EH (cell line): ENCODE measurements around the gene GPR108.
"Not testable (repeated sequence)": the region's sequence is repeated elsewhere in the genome, so short reads cannot be mapped to it uniquely, and the experiment has no call there.

Source experiments
- DNase-seq: peaks from one replicate; pipeline ENCODE4 v3.0.0-alpha.2; 2015; ENCODE audit warnings: low read depth

Gene GPR108

DNA sequence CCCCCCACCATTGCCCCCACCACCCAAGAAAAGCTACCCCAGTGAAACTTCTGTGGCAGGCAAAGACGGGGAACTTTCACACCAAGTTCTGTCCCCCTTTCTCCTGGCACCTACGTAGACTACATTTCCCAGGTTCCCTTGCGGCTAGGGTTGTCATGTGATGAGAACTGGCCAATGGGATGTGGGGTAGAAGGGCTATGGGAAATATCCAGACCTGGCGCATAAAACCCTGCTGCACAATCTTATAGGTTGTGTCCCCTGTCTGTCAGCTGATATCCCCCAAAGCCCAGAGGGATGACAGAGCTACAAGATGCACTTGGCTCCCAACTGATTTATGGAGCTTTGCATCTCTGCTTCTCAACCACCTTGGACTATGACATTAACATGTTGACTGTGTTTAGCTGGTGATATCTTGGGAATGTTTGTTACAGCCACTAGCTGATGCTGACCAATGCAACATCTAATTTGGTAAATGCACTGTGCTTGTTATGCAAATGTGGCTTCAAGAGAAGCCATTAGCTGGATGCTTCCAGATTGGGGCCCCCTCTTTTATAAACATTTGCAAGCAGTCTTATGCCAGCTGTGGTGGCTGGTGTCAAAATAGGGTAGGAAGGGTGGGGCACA, 23.8 kb upstream of the GPR108 start:
- DNase-seq, result no peak

DNA sequence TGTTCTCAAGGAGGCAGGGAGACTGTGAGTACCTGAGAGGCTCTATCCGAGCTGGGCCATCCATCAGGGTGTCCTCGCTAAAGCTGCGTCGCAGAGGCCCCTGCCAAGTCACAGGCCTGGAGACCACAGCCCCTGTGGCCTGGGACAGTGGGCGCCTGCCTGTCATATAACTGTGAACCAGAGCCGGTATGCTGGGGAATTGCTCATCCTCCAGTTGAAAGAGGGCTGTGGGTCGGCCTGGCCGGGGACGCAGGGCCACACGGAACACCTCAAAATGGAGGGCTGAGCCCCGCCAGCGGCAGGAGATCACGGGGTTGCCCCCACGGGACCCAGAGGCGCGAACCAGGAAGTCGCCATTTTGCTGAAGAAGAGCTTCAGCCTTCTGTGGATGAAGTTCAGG, 23.2 kb upstream of the GPR108 start:
- DNase-seq, result no peak

DNA sequence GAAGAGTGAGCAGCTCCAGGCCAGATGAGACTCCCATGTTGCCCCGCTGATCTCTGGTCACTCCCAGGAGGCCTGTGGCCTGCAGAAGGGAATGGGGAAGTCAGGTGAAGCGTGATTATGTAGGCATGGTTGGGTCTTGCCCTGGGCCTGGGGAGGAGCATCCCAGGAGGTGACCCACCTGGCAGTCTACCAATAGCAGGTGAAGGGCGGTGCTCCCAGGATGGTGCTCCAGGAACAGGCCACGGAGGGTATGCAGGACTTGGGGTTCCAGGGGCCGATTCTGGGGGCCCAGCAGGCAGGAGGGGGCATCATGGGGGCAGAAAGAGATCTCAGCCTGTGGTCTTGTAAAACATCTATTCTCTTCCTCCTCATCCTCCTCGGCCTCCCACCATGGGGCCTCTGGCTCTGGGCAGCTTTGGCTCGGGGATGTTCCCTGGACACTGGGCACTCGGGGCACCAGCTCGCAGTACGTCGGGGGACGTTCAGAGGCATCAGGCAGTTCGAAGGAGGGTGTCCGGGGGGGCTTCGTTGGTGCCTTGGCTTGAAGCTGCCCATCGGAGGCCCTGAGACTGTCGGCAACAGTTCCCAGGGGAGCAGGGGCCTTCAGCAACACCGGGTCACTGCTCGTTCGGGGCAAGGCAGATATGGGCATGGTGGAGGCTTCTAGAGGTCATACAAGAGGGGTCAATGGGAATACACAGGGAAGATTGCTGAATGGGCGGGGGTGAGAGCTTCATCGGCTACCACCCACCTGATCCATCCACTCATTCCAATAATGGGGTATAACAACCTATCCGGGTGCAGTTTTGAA, 17.5 kb upstream of the GPR108 start:
- DNase-seq, result no peak

DNA sequence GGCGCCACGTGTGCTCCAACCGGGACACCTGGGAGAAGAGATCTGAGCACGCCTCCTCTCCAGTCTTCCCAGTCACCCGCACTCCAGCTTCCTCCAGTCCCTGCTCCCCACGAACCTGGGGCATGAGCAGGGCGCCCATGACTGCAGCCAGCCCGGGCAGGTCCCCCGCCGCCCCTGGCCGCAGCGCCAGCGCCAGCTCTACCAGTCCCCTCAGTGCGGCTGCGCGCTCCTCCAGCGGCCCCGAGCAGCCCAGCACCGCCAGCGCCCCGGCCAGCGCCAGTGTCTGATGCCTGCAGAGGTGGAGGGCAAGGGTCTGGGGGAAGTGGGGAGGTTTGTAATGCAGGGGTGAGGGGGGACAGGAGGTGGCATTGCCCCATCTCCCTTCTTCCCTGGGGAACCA, 16.8 kb upstream of the GPR108 start:
- no peak for DNase-seq

DNA sequence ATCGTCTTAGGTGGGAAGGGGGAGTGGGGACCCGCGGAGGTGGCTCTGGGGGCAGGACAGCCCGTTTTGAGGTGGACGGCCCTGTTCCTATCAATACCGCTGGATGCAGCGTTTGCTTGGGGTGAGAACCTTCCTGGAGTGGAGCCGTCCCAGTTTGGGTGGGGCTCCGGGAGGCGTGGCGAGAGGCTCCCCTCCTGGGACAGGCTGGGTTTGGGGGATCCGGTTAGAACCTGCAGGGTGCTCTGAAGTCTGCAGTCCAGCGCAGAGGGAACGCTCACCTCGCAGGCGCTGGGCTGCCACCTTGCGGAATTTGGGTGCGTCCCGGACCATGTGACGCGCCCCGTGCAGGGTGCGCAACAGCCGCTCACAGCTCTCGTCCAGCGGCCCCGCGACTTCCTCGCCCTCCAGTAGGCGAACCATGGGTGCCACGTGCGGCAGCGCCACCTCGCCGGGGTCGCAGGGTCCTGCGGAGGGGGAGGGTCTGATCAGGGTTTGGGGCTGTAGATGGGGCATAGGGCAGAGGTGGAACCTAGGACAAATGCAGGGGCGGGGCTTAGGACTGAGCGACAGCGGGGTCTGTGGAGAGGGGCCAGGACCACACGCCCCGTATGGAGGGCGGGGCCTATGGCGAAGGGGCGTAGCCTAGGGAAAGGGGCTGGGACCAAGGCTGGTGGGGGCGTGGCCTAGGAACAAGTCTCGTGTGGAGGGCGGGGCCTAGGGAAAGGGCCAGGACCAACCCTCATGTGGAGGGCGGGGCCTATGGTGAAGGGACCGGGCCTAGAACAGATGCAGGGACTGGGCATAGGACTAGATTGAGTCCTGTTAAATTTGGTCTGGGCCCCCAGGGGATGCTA, 16.0 kb upstream of the GPR108 start:
- DNase-seq, result peak; percentile 77

DNA sequence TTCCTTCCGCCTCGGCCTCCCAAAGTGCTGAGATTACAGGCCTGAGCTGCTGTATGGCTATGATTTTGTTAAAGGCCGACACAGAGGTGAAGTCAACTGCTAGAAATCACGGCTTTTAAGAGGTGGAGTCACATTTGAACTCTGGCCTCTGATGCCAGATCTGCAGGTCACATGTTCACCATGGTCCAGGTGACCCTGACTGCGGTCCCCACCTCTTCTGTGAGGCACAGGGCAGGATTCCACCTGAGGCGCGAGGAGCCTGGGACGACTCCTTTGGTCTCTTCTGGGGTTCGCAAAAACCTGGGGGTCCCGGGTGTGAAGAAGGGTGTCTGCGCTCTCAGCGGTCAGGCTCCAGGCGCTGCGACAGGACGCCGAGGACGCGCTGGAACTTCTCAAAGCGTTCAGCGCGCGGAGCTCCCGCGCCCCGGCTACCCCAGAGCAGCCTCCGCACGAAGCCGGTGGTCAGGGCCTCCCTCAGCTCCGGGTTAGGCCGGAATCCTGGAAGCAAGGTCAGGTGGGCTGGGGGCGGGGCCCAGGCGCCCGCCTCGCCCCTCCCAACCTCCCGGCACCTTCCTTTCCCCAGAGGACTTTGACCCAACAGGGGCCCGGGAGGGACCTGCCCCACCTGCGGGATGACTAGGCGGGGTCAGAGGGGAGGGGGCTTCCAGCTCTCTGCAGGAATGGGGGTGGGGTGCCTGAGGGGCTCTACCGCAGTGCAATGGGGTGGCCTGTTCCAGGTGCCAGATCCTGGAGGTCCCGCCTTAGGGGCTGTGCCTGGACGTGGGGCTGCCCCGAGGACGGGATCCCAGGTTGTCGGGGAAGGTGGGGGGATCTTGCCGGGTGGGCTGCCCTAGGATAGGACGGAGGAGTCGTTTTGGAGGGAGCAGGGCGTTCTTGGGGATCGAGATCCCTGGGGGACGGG, 15.1 kb upstream of the GPR108 start:
- DNase-seq, result no peak

DNA sequence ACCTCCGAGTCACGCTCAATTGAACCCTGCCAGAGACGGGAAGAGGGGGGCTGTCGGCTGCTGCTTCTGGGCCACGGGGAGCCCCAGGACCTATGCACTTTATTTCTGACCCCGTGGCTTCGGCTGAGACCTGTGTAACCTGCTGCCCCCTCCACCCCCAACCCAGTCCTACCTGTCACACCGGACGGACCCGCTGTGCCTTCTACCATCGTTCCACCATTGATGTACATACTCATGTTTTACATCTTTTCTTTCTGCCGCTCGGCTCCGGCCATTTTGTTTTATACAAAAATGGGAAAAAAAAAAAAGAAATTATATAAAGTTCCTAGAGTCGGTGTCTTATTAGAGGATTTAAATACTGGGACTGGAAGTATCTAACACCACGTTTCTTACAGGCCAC, 13.8 kb upstream of the GPR108 start:
- no peak for DNase-seq

DNA sequence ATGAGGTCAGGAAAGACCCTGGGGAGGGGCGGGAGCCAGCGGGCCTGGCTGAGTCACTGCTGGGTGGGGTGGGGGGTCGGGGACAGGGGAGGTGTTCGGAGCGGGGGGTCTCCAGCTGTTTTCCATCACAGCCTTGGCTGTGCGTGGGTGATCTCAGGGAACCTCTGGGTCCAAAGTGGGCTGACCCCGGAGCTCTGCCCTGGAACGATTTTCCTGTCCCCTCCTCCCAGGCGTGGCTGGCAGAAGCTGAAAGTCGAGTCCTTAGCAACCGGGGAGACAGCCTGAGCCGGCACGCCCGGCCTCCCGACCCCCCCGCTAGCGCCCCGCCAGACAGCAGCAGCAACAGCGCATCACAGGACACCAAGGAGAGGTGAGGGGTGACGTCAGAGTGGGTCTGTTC, 12.7 kb upstream of the GPR108 start:
- no peak for DNase-seq

DNA sequence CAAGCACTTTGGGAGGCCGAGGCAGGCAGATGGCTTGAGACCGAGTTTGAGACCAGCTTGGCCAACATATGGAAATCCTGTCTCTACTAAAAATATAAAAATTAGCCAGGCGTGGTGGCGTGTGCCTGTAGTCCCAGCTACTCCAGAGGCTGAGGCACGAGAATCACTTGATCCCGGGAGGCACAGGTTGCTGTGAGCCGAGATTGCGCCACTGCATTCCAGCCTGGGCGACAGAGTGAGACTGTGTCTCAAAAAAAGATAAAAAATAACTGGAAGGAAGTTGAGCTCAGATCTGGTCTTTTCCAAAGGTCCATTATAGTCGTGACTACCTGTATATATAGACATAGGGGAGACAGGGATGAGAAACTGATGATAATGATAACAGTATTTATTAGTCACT, 11.2 kb upstream of the GPR108 start:
- DNase-seq, result not testable (repeated sequence)

DNA sequence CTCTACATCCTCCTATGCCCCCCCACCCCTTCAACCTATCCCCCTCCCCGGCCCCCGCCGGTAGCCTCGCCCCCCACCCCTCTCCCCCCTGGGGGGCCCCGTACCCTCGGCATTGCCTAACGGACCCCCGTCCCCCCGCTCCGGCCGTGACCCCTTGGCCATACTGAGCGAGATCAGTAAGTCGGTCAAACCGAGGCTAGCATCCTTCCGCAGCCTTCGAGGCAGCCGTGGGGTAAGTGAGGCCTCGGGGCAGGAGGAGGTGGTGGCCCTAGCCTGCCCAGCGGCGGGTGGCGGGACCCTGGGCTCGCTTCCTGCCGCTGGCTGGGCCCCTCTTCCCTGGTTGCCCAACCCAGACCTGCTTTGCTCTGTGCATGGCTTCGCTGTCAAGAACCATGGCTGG, 8.6 kb upstream of the GPR108 start:
- no peak for DNase-seq

DNA sequence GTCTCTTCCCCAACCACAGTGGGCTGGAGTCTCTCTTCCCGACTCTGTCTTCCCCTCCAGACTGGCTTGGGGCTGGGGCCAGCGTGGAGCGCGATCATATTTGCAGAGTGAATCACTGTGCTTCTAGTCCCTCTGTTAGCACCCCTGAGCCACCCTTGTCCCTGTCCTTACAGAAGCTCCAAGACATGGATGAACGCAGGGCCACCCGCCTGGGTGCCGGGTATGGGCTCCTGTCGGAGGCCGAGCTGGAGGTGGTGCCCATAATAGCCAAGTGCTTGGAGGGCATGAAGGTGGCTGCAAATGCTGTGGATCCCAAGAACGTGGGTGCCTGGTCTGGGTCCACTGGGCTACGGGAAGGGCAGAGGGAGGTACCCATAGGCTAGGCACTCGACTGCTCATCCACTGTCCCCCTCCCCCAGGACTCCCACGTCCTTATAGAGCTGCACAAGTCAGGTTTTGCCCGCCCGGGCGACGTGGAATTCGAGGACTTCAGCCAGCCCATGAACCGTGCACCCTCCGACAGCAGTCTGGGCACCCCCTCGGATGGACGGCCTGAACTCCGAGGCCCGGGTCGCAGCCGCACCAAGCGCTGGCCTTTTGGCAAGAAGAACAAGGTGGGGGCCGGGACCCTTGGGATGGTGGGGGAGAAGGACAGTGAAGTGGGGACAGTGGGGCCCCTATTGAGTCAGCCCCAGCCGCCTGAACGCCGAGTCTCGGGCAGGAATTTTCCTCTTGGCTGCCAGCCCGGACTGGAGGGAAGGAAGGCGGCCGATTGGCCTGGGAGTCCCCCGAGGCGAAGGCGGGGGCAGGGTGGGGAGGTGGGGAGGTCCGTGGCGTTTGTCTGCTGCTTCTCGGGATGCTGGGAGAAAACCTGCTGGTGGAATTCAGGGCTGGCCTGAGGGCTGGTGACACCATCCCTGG, 7.3 kb upstream of the GPR108 start:
- peak; percentile 96 for DNase-seq

DNA sequence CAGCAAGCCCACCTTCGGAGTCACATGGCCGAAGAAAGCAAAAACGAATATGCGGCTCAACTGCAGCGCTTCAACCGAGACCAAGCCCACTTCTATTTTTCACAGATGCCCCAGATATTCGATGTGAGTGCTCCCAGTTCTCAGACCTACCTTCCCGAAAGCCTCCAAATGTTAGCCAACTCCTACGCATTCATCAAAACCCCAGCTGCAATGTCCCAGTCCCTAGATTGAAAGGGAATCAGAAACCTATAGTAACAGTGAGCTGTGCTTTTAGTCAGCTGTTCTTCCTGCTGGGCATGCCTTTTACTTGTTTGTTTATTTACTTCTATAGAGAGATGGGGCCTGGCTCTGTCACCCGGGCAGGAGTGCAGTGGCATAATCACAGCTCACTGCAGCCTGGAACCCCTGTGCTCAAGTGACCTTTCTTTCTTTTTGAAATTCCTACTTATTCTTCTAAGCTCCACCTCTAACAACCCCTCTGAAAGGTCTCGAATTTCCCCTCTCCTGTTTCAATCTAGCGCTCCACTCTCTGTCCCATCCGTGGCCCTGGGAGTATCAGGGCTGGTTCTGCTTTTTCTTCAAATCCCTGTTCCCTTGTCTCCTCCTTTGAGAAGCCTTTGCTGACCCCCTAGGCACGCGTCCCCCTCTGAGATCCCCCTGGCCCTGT, 6.5 kb upstream of the GPR108 start:
- no peak for DNase-seq

DNA sequence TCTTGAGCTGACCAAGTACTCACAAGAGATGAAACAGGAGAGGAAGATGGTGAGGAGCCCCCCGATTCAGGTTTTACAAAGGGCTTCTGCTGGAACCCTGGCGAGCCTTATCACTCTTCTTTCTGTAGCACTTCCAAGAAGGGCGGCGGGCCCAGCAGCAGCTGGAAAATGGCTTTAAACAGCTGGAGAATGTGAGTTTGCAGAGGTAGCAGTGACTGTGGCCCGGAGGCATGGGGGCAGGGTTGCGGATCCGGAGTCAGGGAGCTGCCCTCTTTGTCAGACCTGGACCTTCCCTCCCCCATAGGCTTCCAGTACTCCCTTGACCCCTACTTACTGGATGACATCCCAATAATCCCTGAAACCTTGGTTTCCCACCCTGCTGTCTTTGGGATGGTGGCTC, 5.7 kb upstream of the GPR108 start:
- no peak for DNase-seq

DNA sequence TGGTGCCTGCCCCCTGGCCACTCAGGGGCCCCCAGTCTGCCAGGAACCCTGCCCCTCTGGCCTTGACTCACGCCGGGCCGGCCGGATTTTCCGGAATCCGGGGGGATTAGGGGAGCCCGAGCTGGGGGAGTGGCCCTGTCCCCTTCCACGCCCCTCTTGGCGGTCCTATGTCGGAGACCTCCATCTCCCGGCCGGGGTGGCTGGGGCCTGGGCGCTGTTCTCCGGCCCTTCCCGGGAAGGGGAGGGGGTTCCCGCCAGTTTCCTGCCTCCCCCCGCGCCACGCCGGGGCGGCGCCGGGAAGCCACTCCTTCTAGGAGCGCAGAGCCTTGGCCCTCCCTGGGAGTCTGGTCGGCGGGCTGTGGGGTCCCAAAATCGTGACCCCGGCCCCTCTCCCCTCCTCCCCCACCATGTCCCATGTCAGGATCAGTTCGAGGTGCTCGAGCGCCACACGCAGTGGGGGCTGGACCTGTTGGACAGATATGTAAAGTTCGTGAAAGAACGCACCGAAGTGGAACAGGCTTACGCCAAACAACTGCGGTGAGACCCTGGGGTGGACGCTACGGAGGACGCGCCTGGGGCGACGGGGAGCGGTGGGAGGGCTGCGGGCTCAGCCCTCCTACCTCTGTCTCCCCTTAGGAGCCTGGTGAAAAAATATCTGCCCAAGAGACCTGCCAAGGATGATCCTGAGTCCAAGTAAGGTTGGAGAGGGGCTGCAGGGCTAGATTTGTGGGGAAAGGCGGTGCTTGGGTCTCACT, 3.4 kb upstream of the GPR108 start:
- peak; percentile 50 for DNase-seq

DNA sequence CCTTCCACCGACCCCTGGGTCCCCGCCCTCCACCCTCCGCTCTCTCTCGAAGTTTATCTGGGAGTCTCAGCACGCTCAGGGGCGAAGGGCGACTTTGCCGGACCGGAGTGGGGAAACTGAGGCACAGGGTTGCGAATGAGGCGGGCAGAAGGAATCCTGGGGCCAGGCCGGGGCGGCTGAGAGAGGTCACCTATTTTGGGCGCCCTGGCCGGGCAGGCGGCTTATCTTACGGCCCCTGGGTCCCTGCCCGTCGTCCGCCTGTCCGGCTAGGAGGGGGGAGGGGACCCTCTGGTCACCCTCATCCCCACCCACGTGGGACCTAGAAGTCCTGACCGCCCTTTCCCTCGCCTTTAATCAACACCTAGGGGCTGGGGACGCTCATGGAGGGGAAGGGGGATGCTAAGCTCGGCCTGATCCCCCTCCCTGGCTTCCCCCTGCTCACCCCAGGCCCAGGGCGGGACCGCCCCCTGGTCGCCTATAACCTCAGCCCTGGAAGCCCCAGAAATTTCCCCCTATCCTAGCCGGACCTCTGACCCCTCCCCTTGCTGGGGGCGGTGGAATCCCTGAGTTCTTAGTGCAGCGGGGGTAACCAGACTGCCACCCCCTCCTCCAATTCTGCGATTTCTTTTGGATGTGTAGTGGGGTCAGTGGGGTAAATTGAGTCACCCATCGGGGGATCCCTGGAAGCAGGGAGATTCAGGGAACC, 2.7 kb upstream of the GPR108 start:
- DNase-seq, result peak; percentile 48

DNA sequence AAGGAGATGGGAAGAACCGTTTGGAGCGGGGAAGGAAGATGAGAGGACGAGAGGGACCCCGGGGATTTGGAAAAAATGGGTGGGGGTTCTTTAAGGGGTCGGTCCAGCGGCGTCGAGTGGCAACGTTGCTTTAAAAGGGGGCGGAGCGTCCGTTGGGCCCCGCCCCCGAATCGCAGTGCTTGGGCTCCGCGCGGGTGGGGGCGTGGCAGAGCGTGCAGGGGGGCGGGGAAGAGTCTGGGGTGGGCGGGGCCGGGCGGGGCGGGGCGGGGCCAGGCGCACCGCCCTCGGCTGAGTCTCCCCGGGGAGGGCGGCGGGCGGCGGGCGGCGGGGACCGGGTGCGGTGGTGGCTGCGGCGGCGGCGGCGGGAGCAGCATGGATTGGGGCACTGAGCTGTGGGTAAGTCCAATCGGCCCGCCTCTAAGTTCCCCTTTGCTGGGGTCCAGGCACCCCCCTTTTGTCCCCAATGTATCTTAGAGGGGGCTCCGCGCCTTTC, 2.1 kb upstream of the GPR108 start, which contains the start of gene TRIP10:
TSS of gene TRIP10 (plus strand) at position 291 of the 493 bp plus-strand sequence. CDS start at position 373, 82 bp downstream.
- peak; percentile 82 for DNase-seq

DNA sequence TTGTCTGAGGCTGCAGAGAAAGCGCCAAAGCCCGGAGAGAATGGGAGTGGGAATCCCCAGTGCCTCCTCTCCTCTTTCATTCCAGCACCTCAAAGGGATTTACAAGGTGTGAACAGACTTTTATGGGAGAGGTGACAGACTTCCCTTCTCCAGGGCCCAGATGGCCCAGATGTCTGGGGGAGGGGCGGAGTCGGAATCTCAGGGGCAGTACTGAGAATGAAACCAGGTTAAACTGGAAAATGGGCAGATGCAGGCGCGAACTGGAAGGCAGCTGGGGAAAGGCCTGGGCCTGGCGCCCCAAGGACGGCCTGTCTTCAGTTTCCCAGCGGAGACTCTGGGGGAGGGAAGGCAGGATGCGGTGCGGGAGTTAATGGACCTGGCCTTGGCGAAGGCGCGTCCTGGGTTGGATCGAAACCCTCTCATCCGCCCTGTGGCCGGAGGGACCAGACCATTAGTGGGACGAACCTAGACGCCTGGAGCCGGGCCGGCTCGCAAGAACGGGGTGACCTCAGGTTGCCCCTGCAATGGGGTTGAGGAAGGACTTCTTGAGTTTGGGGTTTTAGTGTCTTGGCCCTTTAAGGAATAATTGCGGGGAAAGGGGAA, 1.5 kb upstream of the GPR108 start:
- no peak for DNase-seq
